Mesangial cell (primary cell): ENCODE measurements around the gene ST8SIA6. TPM values are rescaled to one million over a fixed set of nuclear protein-coding genes. Genes with fewer than 3 reads are reported as not detected.

Experiments
- total RNA-seq: library from RNA; depleted of rRNA; stranded (reverse); fragments of >200 nt; gene quantifications from 2 replicates; pipeline ENCODE4 v1.2.3, GENCODE V29; 2015

Gene ST8SIA6
- 0.49 and 1.3 TPM in 2 replicates for total RNA-seq

GRCh38 chr10:17454161-17455014, at the start of gene ST8SIA6:
ST8SIA6 (minus strand) TSS chr10:17454595; CDS start chr10:17454255, 340 bp downstream.

Other genes starting within 250 kb of the ST8SIA6 start
- gene VIM, start 226.4 kb downstream of the ST8SIA6 start, total RNA-seq = 6,878 and 7,540 TPM in 2 replicates
- gene HACD1, start 162.8 kb upstream of the ST8SIA6 start, total RNA-seq = 26.9 and 36.3 TPM in 2 replicates
- 13.9 and 17.0 TPM in 2 replicates for gene STAM, start 189.6 kb upstream of the ST8SIA6 start, total RNA-seq